Common myeloid progenitor, CD34-positive (primary cell): ENCODE measurements around the gene BSG.
"Not testable (repeated sequence)": the region's sequence is repeated elsewhere in the genome, so short reads cannot be mapped to it uniquely, and the experiment has no call there.

ENCODE experiments used
- CTCF ChIA-PET: fragments of 350-600 bp; sonication (Branson Sonifier 250); formaldehyde crosslinking; loops from one replicate; lab custom pipeline; 2021; ENCODE audit warnings: antibody characterized with exemption; lab: Charles Lee
- POLR2A ChIA-PET: fragments of 350-600 bp; sonication (Branson Sonifier 250); formaldehyde crosslinking; loops from one replicate; lab custom pipeline; 2021; ENCODE audit warnings: antibody characterized with exemption; lab: Charles Lee
- DNase-seq, 3 donors: peaks; one replicate each; pipeline versions ENCODE4 v3.0.0 to v3.0.0-alpha.2; 2013
- H3K27ac ChIP-seq, 2 experiments: 1 replicate in 1 of 2; 2 replicates in 1 of 2; pipeline ENCODE4 v1.7.0; 2013; ENCODE audit warnings: inconsistent platforms in 2 of 2, low read length in 2 of 2, mild to moderate bottlenecking in 2 of 2, low read depth in 1 of 2, moderate library complexity in 1 of 2; ENCODE audit not compliant: severe bottlenecking in 2 of 2, insufficient read depth in 1 of 2, poor library complexity in 1 of 2
- H3K27me3 ChIP-seq, 5 experiments: replicated peaks in 2 of 5; 1 replicate in 3 of 5; 2 replicates in 2 of 5; pipeline versions ENCODE4 v1.6.1 to v1.7.0; 2013; ENCODE audit warnings: low read length in 4 of 5, mild to moderate bottlenecking in 2 of 5, moderate library complexity in 2 of 5, inconsistent platforms in 1 of 5; ENCODE audit not compliant: insufficient read depth in 5 of 5, control insufficient read depth in 4 of 5
- H3K36me3 ChIP-seq, 4 experiments: 1 replicate in 2 of 4; 2 replicates in 2 of 4; pipeline versions ENCODE4 v1.6.1 to v1.7.0; 2013; ENCODE audit warnings: low read length in 3 of 4, control low read depth in 1 of 4, mild to moderate bottlenecking in 1 of 4; ENCODE audit not compliant: control insufficient read depth in 4 of 4, insufficient read depth in 4 of 4
- H3K4me1 ChIP-seq, 4 experiments: 1 replicate in 3 of 4; 2 replicates in 1 of 4; pipeline versions ENCODE4 v1.6.1 to v1.7.1; 2013; ENCODE audit warnings: low read length in 3 of 4, mild to moderate bottlenecking in 3 of 4, control low read depth in 1 of 4, inconsistent platforms in 1 of 4, moderate library complexity in 1 of 4; ENCODE audit not compliant: control insufficient read depth in 4 of 4, insufficient read depth in 4 of 4; ENCODE audit errors: control extremely low read depth in 1 of 4
- H3K4me3 ChIP-seq, 7 experiments: 1 replicate in 4 of 7; 2 replicates in 3 of 7; pipeline versions ENCODE4 v1.5.1 to v1.7.0; 2013; ENCODE audit warnings: mild to moderate bottlenecking in 7 of 7, low read length in 6 of 7, moderate library complexity in 6 of 7, inconsistent platforms in 2 of 7, low read depth in 2 of 7, control low read depth in 1 of 7; ENCODE audit not compliant: insufficient read depth in 4 of 7, control insufficient read depth in 1 of 7; ENCODE audit errors: extremely low read depth in 1 of 7
- H3K9me3 ChIP-seq, 5 experiments: 1 replicate in 4 of 5; 2 replicates in 1 of 5; pipeline versions ENCODE4 v1.6.1 to v1.7.1; 2013; ENCODE audit warnings: low read length in 4 of 5, mild to moderate bottlenecking in 2 of 5, inconsistent platforms in 1 of 5, low read depth in 1 of 5, moderate library complexity in 1 of 5; ENCODE audit not compliant: control insufficient read depth in 4 of 5, insufficient read depth in 2 of 5; ENCODE audit errors: control extremely low read depth in 1 of 5
- WGBS: methylation state at CpG from one replicate; pipeline ENCODE4 v1.1.5; 2013; ENCODE audit not compliant: insufficient coverage; 5-methylcytosine and 5-hydroxymethylcytosine counted together

The BSG gene

GRCh38 chr19:622666-623065, 50.3 kb downstream of the BSG start:
- Histone ChIP-seq H3K4me3 (no peak overlapping the region), H3K27ac (no peak overlapping the region), H3K4me1 (no peaks in the 10 kb centered on the region), H3K36me3 (peaks cover 3 to 70% (median 39%) of the 10 kb centered on the region in 4 experiments), H3K9me3 (no peaks in the 10 kb centered on the region), H3K27me3 (no peaks in the 10 kb centered on the region)
- ChIA-PET POLR2A (no interaction called here), CTCF (interaction anchor here (1.1 kb wide), 1 partner anchor 9 kb away, joined by 3 read pairs; no protein-coding TSS in a partner anchor)
- 97% methylated on average over 35 of the region's 37 CpGs for WGBS
- DNase-seq, result no peak

- Histone ChIP-seq H3K36me3 (peaks cover 6 to 70% (median 39%) of the 10 kb centered on the region in 4 experiments), H3K4me1 (no peaks in the 10 kb centered on the region), H3K9me3 (no peaks in the 10 kb centered on the region), H3K27me3 (no peaks in the 10 kb centered on the region), H3K4me3 (no peak overlapping the region), H3K27ac (no peak overlapping the region)
- POLR2A ChIA-PET, result no interaction called here
- no peak for DNase-seq
- WGBS, result 96% methylated on average over 44 of the region's 44 CpGs
- CTCF ChIA-PET, result no interaction called here
These were observed 51.0 kb downstream of the BSG start for GRCh38 chr19:623175-623916.

GRCh38 chr19:623974-624373, 51.6 kb downstream of the BSG start:
- Histone ChIP-seq H3K36me3 (peaks cover 6 to 70% (median 36%) of the 10 kb centered on the region in 4 experiments), H3K9me3 (no peaks in the 10 kb centered on the region), H3K27me3 (no peaks in the 10 kb centered on the region), H3K4me1 (no peaks in the 10 kb centered on the region), H3K4me3 (no peak overlapping the region), H3K27ac (no peak overlapping the region)
- WGBS, result 98% methylated on average over 23 of the region's 24 CpGs
- no peak for DNase-seq
- CTCF ChIA-PET, result interaction anchor here (1.2 kb wide), 1 partner anchor 17 kb away, joined by 3 read pairs; no protein-coding TSS in a partner anchor
- POLR2A ChIA-PET, result no interaction called here

- CTCF ChIA-PET, result interaction anchor here (1.1 to 1.2 kb wide), 2 partner anchors 17 to 29 kb away, joined by 3 read pairs; no protein-coding TSS in a partner anchor
- POLR2A ChIA-PET, result no interaction called here
- no peaks in the 10 kb centered on the region for H3K9me3 ChIP-seq
- H3K27me3 ChIP-seq, result no peaks in the 10 kb centered on the region
- DNase-seq, result no peak
- H3K4me1 ChIP-seq, result no peaks in the 10 kb centered on the region
- H3K36me3 ChIP-seq, result peaks cover 6 to 70% (median 33%) of the 10 kb centered on the region in 4 experiments
- H3K27ac ChIP-seq, result no peak overlapping the region
- 97% methylated on average over 18 of the region's 24 CpGs for WGBS
- H3K4me3 ChIP-seq, result no peak overlapping the region
These were observed 52.2 kb downstream of the BSG start for GRCh38 chr19:624433-625109.

GRCh38 chr19:625257-625656, 52.9 kb downstream of the BSG start:
- ChIA-PET CTCF (interaction anchor here (1.0 to 1.2 kb wide), 3 partner anchors 9 to 41 kb away, joined by 3 read pairs; no protein-coding TSS in a partner anchor), POLR2A (no interaction called here)
- Histone ChIP-seq H3K9me3 (no peaks in the 10 kb centered on the region), H3K4me1 (no peaks in the 10 kb centered on the region), H3K4me3 (no peak overlapping the region), H3K36me3 (peaks cover 3 to 66% (median 32%) of the 10 kb centered on the region in 4 experiments), H3K27me3 (no peaks in the 10 kb centered on the region), H3K27ac (no peak overlapping the region)
- WGBS, result 92% methylated on average over 4 of the region's 5 CpGs
- no peak for DNase-seq

GRCh38 chr19:626566-626965, 54.2 kb downstream of the BSG start:
- peaks cover 3 to 57% (median 33%) of the 10 kb centered on the region in 4 experiments for H3K36me3 ChIP-seq
- H3K9me3 ChIP-seq, H3K27me3 ChIP-seq, POLR2A ChIA-PET, H3K27ac ChIP-seq, H3K4me3 ChIP-seq, H3K4me1 ChIP-seq, DNase-seq: not testable (repeated sequence)
- CTCF ChIA-PET, result interaction anchor here (1.2 to 2.1 kb wide), 4 partner anchors 9 to 41 kb away, joined by 3 to 7 read pairs (median 4); no protein-coding TSS in a partner anchor
- WGBS, result 100% methylated on average over 1 of the region's 7 CpGs
